Glutamatergic neuron (in vitro differentiated cells): ENCODE results near the gene EIPR1. TPM values are rescaled to one million over a fixed set of nuclear protein-coding genes. Genes with fewer than 3 reads are reported as not detected.

Experiments
- DNase-seq: peaks from one replicate; pipeline ENCODE4 v3.0.0; 2022
- H3K27ac Mint-ChIP-seq: one replicate; pipeline ENCODE4 v1.8.0; 2020; ENCODE audit warnings: mild to moderate bottlenecking, mixed read lengths, inconsistent platforms; ENCODE audit not compliant: unreplicated experiment
- H3K27me3 Mint-ChIP-seq: one replicate; pipeline ENCODE4 v1.8.0; 2020; ENCODE audit warnings: mild to moderate bottlenecking, moderate library complexity, mixed read lengths, inconsistent platforms; ENCODE audit not compliant: unreplicated experiment
- H3K36me3 Mint-ChIP-seq: one replicate; pipeline ENCODE4 v1.8.0; 2020; ENCODE audit warnings: mild to moderate bottlenecking, mixed read lengths, inconsistent platforms; ENCODE audit not compliant: unreplicated experiment
- H3K4me1 Mint-ChIP-seq: one replicate; pipeline ENCODE4 v1.8.0; 2020; ENCODE audit warnings: mild to moderate bottlenecking, low read depth, mixed read lengths, inconsistent platforms; ENCODE audit not compliant: unreplicated experiment
- H3K4me3 Mint-ChIP-seq: one replicate; pipeline ENCODE4 v1.8.0; 2020; ENCODE audit warnings: mild to moderate bottlenecking, mixed read lengths, inconsistent platforms; ENCODE audit not compliant: unreplicated experiment
- H3K9me3 Mint-ChIP-seq: one replicate; pipeline ENCODE4 v1.8.0; 2020; ENCODE audit warnings: mild to moderate bottlenecking, moderate library complexity, mixed read lengths, inconsistent platforms; ENCODE audit not compliant: unreplicated experiment
- CTCF ChIP-seq: fragments of 200-600 bp; sonication (generic); IDR thresholded peaks from one replicate; pipeline ENCODE4 v1.5.0; 2021; ENCODE audit not compliant: partially characterized antibody, unreplicated experiment
- total RNA-seq: library from RNA; stranded (reverse); fragmentation: NEBNext Ultra II Directional; extraction: Animal tissue kit (Norgen Biotek cat#: 25700); gene quantifications from one replicate; pipeline ENCODE4 v1.2.1, GENCODE V29; 2021; ENCODE audit not compliant: unreplicated experiment

Gene EIPR1
- total RNA-seq, 1 donor from 2014 or later: 43.8 TPM

- Mint-ChIP-seq H3K27me3 (peaks cover 15% of the 10 kb centered on the region), H3K9me3 (peaks cover 18% of the 10 kb centered on the region), H3K4me3 (peak overlapping the region; percentile 12), H3K36me3 (peaks cover 9% of the 10 kb centered on the region), H3K27ac (peak overlapping the region; percentile 71), H3K4me1 (peaks cover 48% of the 10 kb centered on the region)
- no peak for DNase-seq
- TF ChIP-seq CTCF: no peak
Measured at GRCh38 chr2:3305431-3305830, 72.2 kb downstream of the EIPR1 start.

GRCh38 chr2:3303583-3304406, 73.8 kb downstream of the EIPR1 start:
- Mint-ChIP-seq H3K27ac (peak overlapping the region; percentile 97), H3K4me1 (peaks cover 54% of the 10 kb centered on the region), H3K36me3 (peaks cover 11% of the 10 kb centered on the region), H3K27me3 (peaks cover 15% of the 10 kb centered on the region), H3K9me3 (peaks cover 18% of the 10 kb centered on the region), H3K4me3 (peak overlapping the region; percentile 42)
- peak; percentile 96 for DNase-seq
- peak; percentile 95 for TF ChIP-seq CTCF

- H3K27me3 Mint-ChIP-seq: peaks cover 15% of the 10 kb centered on the region
- H3K27ac Mint-ChIP-seq: peak overlapping the region; percentile 97
- TF ChIP-seq CTCF: no peak
- H3K9me3 Mint-ChIP-seq: peaks cover 18% of the 10 kb centered on the region
- peaks cover 51% of the 10 kb centered on the region for H3K4me1 Mint-ChIP-seq
- H3K4me3 Mint-ChIP-seq: peak overlapping the region; percentile 81
- H3K36me3 Mint-ChIP-seq: peaks cover 16% of the 10 kb centered on the region
- DNase-seq: peak; percentile 77
Measured at GRCh38 chr2:3302751-3303582, 74.7 kb downstream of the EIPR1 start.

GRCh38 chr2:3302421-3302750, 75.2 kb downstream of the EIPR1 start:
- Mint-ChIP-seq H3K36me3 (peaks cover 16% of the 10 kb centered on the region), H3K4me1 (peaks cover 52% of the 10 kb centered on the region), H3K4me3 (peak overlapping the region; percentile 81), H3K27me3 (peaks cover 15% of the 10 kb centered on the region), H3K9me3 (peaks cover 21% of the 10 kb centered on the region), H3K27ac (peak overlapping the region; percentile 97)
- TF ChIP-seq CTCF: no peak
- no peak for DNase-seq

- peaks cover 15% of the 10 kb centered on the region for H3K27me3 Mint-ChIP-seq
- no peak for TF ChIP-seq CTCF
- DNase-seq: no peak
Measured at GRCh38 chr2:3301001-3301400, 76.6 kb downstream of the EIPR1 start.

More at GRCh38 chr2:3301001-3301400, 76.6 kb downstream of the EIPR1 start:
- Mint-ChIP-seq H3K9me3 (peaks cover 21% of the 10 kb centered on the region), H3K4me3 (no peak overlapping the region), H3K36me3 (peaks cover 13% of the 10 kb centered on the region), H3K4me1 (peaks cover 52% of the 10 kb centered on the region), H3K27ac (peak overlapping the region; percentile 33)
